Mesendoderm (in vitro differentiated cells): Measurements from ENCODE around the gene TRDN.
A peak's percentile ranks its signal among the peaks of the same experiment; 100 is the strongest.

Experiments used
- DNase-seq: peaks from one replicate; pipeline ENCODE4 v3.0.0; 2013
- H2AK5ac ChIP-seq: 2 replicates; pipeline ENCODE4 v1.6.1; 2013; ENCODE audit warnings: low read length, inconsistent platforms
- H2BK120ac ChIP-seq: 2 replicates; pipeline ENCODE4 v1.6.1; 2013; ENCODE audit warnings: low read depth, mild to moderate bottlenecking, low read length, moderate library complexity, mixed read lengths
- H2BK15ac ChIP-seq: replicated peaks from 2 replicates; pipeline ENCODE4 v1.6.1; 2013; ENCODE audit warnings: low read depth, mild to moderate bottlenecking, moderate library complexity
- H2BK5ac ChIP-seq: 2 replicates; pipeline ENCODE4 v1.6.1; 2013; ENCODE audit warnings: low read length, inconsistent platforms
- H3K18ac ChIP-seq: 2 replicates; pipeline ENCODE4 v1.6.1; 2013; ENCODE audit warnings: mild to moderate bottlenecking, low read length, mixed read lengths
- H3K23ac ChIP-seq: one replicate; pipeline ENCODE4 v1.6.1; 2013; ENCODE audit warnings: low read length
- H3K27ac ChIP-seq: 2 replicates; pipeline ENCODE4 v1.5.1; 2013; ENCODE audit warnings: low read depth, mild to moderate bottlenecking, inconsistent platforms, low read length, moderate library complexity
- H3K27me3 ChIP-seq: 2 replicates; pipeline ENCODE4 v1.6.1; 2013; ENCODE audit warnings: low read length, control low read depth, mild to moderate bottlenecking, inconsistent platforms; ENCODE audit not compliant: insufficient read depth, poor library complexity
- H3K36me3 ChIP-seq: 2 replicates; pipeline ENCODE4 v1.6.1; 2013; ENCODE audit warnings: low read length, inconsistent platforms; ENCODE audit not compliant: control insufficient read depth, insufficient read depth
- H3K4ac ChIP-seq: one replicate; pipeline ENCODE4 v1.6.1; 2013; ENCODE audit warnings: low read depth, mild to moderate bottlenecking, low read length, moderate library complexity
- H3K4me1 ChIP-seq: 2 replicates; pipeline ENCODE4 v1.6.1; 2013; ENCODE audit warnings: low read depth, low read length, inconsistent platforms; ENCODE audit not compliant: control insufficient read depth
- H3K4me2 ChIP-seq: 2 replicates; pipeline ENCODE4 v1.6.1; 2013; ENCODE audit warnings: low read length
- H3K4me3 ChIP-seq: 2 replicates; pipeline ENCODE4 v1.5.1; 2013; ENCODE audit warnings: mild to moderate bottlenecking, low read length
- H3K56ac ChIP-seq: one replicate; pipeline ENCODE4 v1.6.1; 2013; ENCODE audit warnings: low read length
- H3K79me1 ChIP-seq: 2 replicates; pipeline ENCODE4 v1.6.1; 2013; ENCODE audit warnings: low read length, inconsistent platforms
- H3K79me2 ChIP-seq: 2 replicates; pipeline ENCODE4 v1.6.1; 2013; ENCODE audit warnings: mild to moderate bottlenecking, low read length; ENCODE audit not compliant: control insufficient read depth, insufficient read depth
- H3K9ac ChIP-seq: 2 replicates; pipeline ENCODE4 v1.6.1; 2013; ENCODE audit warnings: low read length, inconsistent platforms
- H4K5ac ChIP-seq: one replicate; pipeline ENCODE4 v1.6.1; 2013; ENCODE audit warnings: low read length
- H4K8ac ChIP-seq: one replicate; pipeline ENCODE4 v1.6.1; 2013; ENCODE audit warnings: low read depth, mild to moderate bottlenecking, control low read depth, low read length, moderate library complexity
- WGBS: extraction: QIAGEN DNeasy Blood & Tissue Kit; methylation state at CpG from one replicate; pipeline ENCODE4 v1.1.7; 2013; ENCODE audit warnings: low lambda C conversion rate, missing lambda C conversion rate; ENCODE audit not compliant: insufficient coverage; ENCODE audit errors: extremely low coverage; 5-methylcytosine and 5-hydroxymethylcytosine counted together

Gene TRDN

DNA sequence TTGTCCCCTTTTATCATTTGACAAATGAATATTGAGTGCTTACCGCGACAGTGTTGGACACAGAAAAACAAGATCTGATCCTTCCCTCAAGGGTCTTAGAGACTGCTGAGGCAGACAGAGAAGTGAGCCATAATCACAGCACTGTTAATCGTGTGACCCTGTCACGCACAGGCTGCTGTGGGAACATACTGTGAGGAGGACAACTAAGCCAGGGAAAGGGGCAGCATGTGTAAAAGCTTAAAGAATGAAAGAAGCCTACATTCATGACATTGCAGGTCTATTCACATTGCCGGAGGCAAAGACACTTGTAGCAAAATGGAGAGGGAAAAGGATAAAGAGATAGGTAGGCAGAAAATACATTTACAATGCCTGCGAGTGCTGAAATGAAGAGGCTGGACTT lies 32.7 kb downstream of the TRDN start:
- H2BK5ac ChIP-seq: no peak overlapping the region
- no peak overlapping the region for H3K4ac ChIP-seq
- no peak overlapping the region for H3K9ac ChIP-seq
- H3K79me2 ChIP-seq: no peaks in the 10 kb centered on the region
- H2BK120ac ChIP-seq: no peak overlapping the region
- no peaks in the 10 kb centered on the region for H3K36me3 ChIP-seq
- H3K27me3 ChIP-seq: no peaks in the 10 kb centered on the region
- H3K56ac ChIP-seq: no peak overlapping the region
- H2AK5ac ChIP-seq: no peak overlapping the region
- no CpG with 5 or more reads among the region's 6 CpGs for WGBS
- H4K5ac ChIP-seq: no peak overlapping the region
- no peak overlapping the region for H3K4me3 ChIP-seq
- H3K4me1 ChIP-seq: peaks cover 2% of the 10 kb centered on the region
- peak; percentile 59 for DNase-seq
- no peak overlapping the region for H3K27ac ChIP-seq
- no peak overlapping the region for H4K8ac ChIP-seq
- no peaks in the 10 kb centered on the region for H3K79me1 ChIP-seq
- H2BK15ac ChIP-seq: no peak overlapping the region
- H3K4me2 ChIP-seq: no peak overlapping the region
- H3K18ac ChIP-seq: no peak overlapping the region
- no peak overlapping the region for H3K23ac ChIP-seq

- no peak overlapping the region for H2BK120ac ChIP-seq
- H3K23ac ChIP-seq: no peak overlapping the region
- no peak overlapping the region for H3K56ac ChIP-seq
- H2AK5ac ChIP-seq: no peak overlapping the region
- WGBS: no CpG with 5 or more reads among the region's 3 CpGs
- no peak overlapping the region for H2BK15ac ChIP-seq
- H4K8ac ChIP-seq: no peak overlapping the region
- no peaks in the 10 kb centered on the region for H3K36me3 ChIP-seq
- H3K27me3 ChIP-seq: no peaks in the 10 kb centered on the region
- DNase-seq: no peak
- no peak overlapping the region for H4K5ac ChIP-seq
- H2BK5ac ChIP-seq: no peak overlapping the region
- no peak overlapping the region for H3K4me2 ChIP-seq
- no peaks in the 10 kb centered on the region for H3K79me1 ChIP-seq
- H3K4ac ChIP-seq: no peak overlapping the region
- no peak overlapping the region for H3K9ac ChIP-seq
- H3K27ac ChIP-seq: no peak overlapping the region
- H3K4me1 ChIP-seq: peaks cover 2% of the 10 kb centered on the region
- no peak overlapping the region for H3K18ac ChIP-seq
- no peaks in the 10 kb centered on the region for H3K79me2 ChIP-seq
- H3K4me3 ChIP-seq: no peak overlapping the region
These were observed 38.7 kb downstream of the TRDN start for GRCh38 chr6:123598011-123598410.

- no peaks in the 10 kb centered on the region for H3K36me3 ChIP-seq
- no peaks in the 10 kb centered on the region for H3K4me1 ChIP-seq
- H3K79me2 ChIP-seq: no peaks in the 10 kb centered on the region
- H3K4me2 ChIP-seq: no peak overlapping the region
- no peak overlapping the region for H3K9ac ChIP-seq
- no peak overlapping the region for H4K5ac ChIP-seq
- H2BK15ac ChIP-seq: no peak overlapping the region
- H3K23ac ChIP-seq: no peak overlapping the region
- no peaks in the 10 kb centered on the region for H3K27me3 ChIP-seq
- no peak overlapping the region for H3K56ac ChIP-seq
- WGBS: no CpG with 5 or more reads among the region's 2 CpGs
- no peak overlapping the region for H2AK5ac ChIP-seq
- no peak overlapping the region for H3K27ac ChIP-seq
- H2BK120ac ChIP-seq: no peak overlapping the region
- no peak for DNase-seq
- no peak overlapping the region for H2BK5ac ChIP-seq
- H3K79me1 ChIP-seq: no peaks in the 10 kb centered on the region
- no peak overlapping the region for H3K4ac ChIP-seq
- H3K18ac ChIP-seq: no peak overlapping the region
- no peak overlapping the region for H3K4me3 ChIP-seq
- no peak overlapping the region for H4K8ac ChIP-seq
These were observed 42.0 kb downstream of the TRDN start for GRCh38 chr6:123594776-123595175.

DNA sequence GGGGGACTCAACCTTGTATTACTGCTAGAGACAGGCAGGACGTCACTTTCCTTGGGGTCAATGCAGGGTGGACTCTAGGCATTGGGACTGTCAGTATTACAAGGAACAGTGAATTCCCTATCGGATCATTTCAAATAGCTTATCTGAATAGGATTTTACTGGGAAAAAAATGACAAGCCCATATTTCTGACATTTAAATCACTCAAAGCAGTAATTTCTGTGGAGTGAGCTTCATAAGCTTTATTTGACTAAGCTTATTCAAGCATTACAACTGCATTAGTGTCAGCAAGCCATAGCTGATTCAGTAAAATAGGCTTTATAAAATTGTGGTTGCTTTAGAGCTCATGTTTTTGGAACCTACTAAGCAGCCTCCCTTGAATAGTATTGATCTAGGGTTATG lies 44.3 kb downstream of the TRDN start:
- Histone ChIP-seq H3K4me1 (peaks cover 3% of the 10 kb centered on the region), H3K4me2 (no peak overlapping the region), H3K79me2 (no peaks in the 10 kb centered on the region), H2BK120ac (no peak overlapping the region), H4K8ac (no peak overlapping the region), H3K18ac (no peak overlapping the region), H4K5ac (no peak overlapping the region), H3K4me3 (no peak overlapping the region), H3K4ac (no peak overlapping the region), H2AK5ac (no peak overlapping the region), H3K9ac (no peak overlapping the region), H3K23ac (no peak overlapping the region), H3K27me3 (no peaks in the 10 kb centered on the region), H3K56ac (no peak overlapping the region), H3K27ac (no peak overlapping the region), H2BK15ac (peak overlapping the region; percentile 92), H3K36me3 (no peaks in the 10 kb centered on the region), H3K79me1 (no peaks in the 10 kb centered on the region), H2BK5ac (no peak overlapping the region)
- no CpG with 5 or more reads among the region's 2 CpGs for WGBS
- DNase-seq: no peak

DNA sequence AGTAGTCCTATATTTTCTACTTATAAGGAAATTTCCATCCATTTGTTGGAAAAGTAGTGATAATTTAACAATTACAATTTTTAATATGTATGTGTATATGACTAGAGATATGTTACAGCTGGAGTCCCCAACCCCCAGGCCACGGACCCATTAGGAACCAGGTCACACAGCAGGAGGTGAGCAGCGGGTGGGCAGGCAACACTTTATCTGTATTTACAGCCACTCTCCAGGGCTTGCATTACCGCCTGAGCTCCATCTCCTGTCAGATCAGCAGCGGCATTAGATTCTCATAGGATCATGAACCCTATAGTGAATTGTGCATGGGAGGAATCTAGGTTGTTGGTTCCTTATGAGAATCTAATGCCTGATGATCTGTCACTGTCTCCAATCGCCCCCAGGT lies 46.8 kb downstream of the TRDN start:
- H3K79me1 ChIP-seq: no peaks in the 10 kb centered on the region
- no peak overlapping the region for H3K9ac ChIP-seq
- no peak overlapping the region for H3K18ac ChIP-seq
- H4K8ac ChIP-seq: no peak overlapping the region
- no peak overlapping the region for H4K5ac ChIP-seq
- peaks cover 7% of the 10 kb centered on the region for H3K79me2 ChIP-seq
- H3K27ac ChIP-seq: no peak overlapping the region
- no peak overlapping the region for H3K4me3 ChIP-seq
- H3K4me2 ChIP-seq: no peak overlapping the region
- no peaks in the 10 kb centered on the region for H3K27me3 ChIP-seq
- DNase-seq: peak; percentile 44
- H2BK15ac ChIP-seq: no peak overlapping the region
- H2AK5ac ChIP-seq: no peak overlapping the region
- H3K23ac ChIP-seq: no peak overlapping the region
- no peak overlapping the region for H3K4ac ChIP-seq
- no peak overlapping the region for H2BK120ac ChIP-seq
- H3K36me3 ChIP-seq: no peaks in the 10 kb centered on the region
- H2BK5ac ChIP-seq: peak overlapping the region; percentile 84
- H3K56ac ChIP-seq: peak overlapping the region; percentile 42
- peaks cover 3% of the 10 kb centered on the region for H3K4me1 ChIP-seq
- WGBS: no CpG with 5 or more reads among the region's 5 CpGs

- peaks cover 3% of the 10 kb centered on the region for H3K4me1 ChIP-seq
- no CpG with 5 or more reads among the region's 1 CpG for WGBS
- H3K79me1 ChIP-seq: no peaks in the 10 kb centered on the region
- peak overlapping the region; percentile 89 for H3K27ac ChIP-seq
- H2BK5ac ChIP-seq: peak overlapping the region; percentile 16
- H3K18ac ChIP-seq: no peak overlapping the region
- H3K36me3 ChIP-seq: no peaks in the 10 kb centered on the region
- no peak overlapping the region for H3K4me2 ChIP-seq
- no peak overlapping the region for H2AK5ac ChIP-seq
- no peak for DNase-seq
- H3K4ac ChIP-seq: no peak overlapping the region
- no peaks in the 10 kb centered on the region for H3K27me3 ChIP-seq
- no peak overlapping the region for H3K23ac ChIP-seq
- peak overlapping the region; percentile 82 for H2BK120ac ChIP-seq
- peaks cover 7% of the 10 kb centered on the region for H3K79me2 ChIP-seq
- H3K9ac ChIP-seq: no peak overlapping the region
- H4K5ac ChIP-seq: no peak overlapping the region
- peak overlapping the region; percentile 36 for H2BK15ac ChIP-seq
- H3K4me3 ChIP-seq: no peak overlapping the region
- H4K8ac ChIP-seq: no peak overlapping the region
- no peak overlapping the region for H3K56ac ChIP-seq
These were observed 47.4 kb downstream of the TRDN start for GRCh38 chr6:123589317-123589716.
